Measurements from ENCODE around the gene ZDHHC14. TPM values are rescaled to one million over a fixed set of nuclear protein-coding genes. Genes with fewer than 3 reads are reported as not detected.

ZDHHC14 gene
- total RNA-seq, 2 experiments from 2014 or later = 1.7 to 2.5 TPM

DNA sequence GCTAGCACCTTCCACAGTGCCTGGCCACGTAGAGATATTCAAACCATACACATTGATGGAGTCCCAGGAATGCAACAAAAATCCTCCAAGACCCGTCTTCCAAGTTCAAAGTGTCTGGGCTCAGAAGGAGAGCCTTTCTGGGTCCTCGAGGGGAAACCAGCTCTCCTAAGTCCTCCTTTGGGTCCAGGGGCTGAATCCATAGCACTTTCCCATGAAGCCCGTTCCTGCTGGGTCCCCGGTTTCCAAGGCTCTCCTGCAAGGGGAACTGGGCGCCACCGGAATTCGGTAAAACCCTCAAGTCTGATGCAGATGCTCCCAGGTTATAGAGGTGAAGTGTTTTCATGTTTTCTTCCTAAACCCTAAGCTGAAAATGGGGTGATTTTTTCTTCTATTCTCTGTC is 340.8 kb downstream of the ZDHHC14 start:
- Mint-ChIP-seq H3K4me3 (no peak overlapping the region), H3K4me1 (ENCODE audit: low read depth) (no peaks in the 10 kb centered on the region), H3K36me3 (ENCODE audit: low read depth) (peaks cover 3% of the 10 kb centered on the region), H3K27me3 (peaks cover 2% of the 10 kb centered on the region), H3K27ac (no peak overlapping the region), H3K9me3 (peaks cover 20% of the 10 kb centered on the region)
- ATAC-seq = no peak
- ChIA-PET CTCF (no interaction called here), POLR2A (no interaction called here)
- DNase-seq = no peak
- TF ChIP-seq, protein P1, sequence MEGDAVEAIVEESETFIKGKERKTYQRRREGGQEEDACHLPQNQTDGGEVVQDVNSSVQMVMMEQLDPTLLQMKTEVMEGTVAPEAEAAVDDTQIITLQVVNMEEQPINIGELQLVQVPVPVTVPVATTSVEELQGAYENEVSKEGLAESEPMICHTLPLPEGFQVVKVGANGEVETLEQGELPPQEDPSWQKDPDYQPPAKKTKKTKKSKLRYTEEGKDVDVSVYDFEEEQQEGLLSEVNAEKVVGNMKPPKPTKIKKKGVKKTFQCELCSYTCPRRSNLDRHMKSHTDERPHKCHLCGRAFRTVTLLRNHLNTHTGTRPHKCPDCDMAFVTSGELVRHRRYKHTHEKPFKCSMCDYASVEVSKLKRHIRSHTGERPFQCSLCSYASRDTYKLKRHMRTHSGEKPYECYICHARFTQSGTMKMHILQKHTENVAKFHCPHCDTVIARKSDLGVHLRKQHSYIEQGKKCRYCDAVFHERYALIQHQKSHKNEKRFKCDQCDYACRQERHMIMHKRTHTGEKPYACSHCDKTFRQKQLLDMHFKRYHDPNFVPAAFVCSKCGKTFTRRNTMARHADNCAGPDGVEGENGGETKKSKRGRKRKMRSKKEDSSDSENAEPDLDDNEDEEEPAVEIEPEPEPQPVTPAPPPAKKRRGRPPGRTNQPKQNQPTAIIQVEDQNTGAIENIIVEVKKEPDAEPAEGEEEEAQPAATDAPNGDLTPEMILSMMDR (IDR thresholded peaks at IDR 0.05) = no peak
- intact Hi-C loops (cut with micrococcal nuclease) = no loop called here

GRCh38 chr6:157723376-157723775 is 342.4 kb downstream of the ZDHHC14 start:
- Mint-ChIP-seq H3K9me3 (peaks cover 20% of the 10 kb centered on the region), H3K36me3 (ENCODE audit: low read depth) (peaks cover 3% of the 10 kb centered on the region), H3K27ac (no peak overlapping the region), H3K4me1 (ENCODE audit: low read depth) (no peaks in the 10 kb centered on the region), H3K27me3 (peaks cover 2% of the 10 kb centered on the region), H3K4me3 (no peak overlapping the region)
- ChIA-PET POLR2A (interaction anchor here (0.9 kb wide), 1 partner anchor 13 kb away, joined by 3 read pairs; no protein-coding TSS in a partner anchor), CTCF (interaction anchor here (1.4 kb wide), 1 partner anchor 33 kb away, joined by 3 read pairs; no protein-coding TSS in a partner anchor)
- intact Hi-C loops (cut with micrococcal nuclease) = no loop called here
- DNase-seq = no peak
- ATAC-seq = no peak
- TF ChIP-seq, protein P1 (IDR thresholded peaks at IDR 0.05) = no peak

DNA sequence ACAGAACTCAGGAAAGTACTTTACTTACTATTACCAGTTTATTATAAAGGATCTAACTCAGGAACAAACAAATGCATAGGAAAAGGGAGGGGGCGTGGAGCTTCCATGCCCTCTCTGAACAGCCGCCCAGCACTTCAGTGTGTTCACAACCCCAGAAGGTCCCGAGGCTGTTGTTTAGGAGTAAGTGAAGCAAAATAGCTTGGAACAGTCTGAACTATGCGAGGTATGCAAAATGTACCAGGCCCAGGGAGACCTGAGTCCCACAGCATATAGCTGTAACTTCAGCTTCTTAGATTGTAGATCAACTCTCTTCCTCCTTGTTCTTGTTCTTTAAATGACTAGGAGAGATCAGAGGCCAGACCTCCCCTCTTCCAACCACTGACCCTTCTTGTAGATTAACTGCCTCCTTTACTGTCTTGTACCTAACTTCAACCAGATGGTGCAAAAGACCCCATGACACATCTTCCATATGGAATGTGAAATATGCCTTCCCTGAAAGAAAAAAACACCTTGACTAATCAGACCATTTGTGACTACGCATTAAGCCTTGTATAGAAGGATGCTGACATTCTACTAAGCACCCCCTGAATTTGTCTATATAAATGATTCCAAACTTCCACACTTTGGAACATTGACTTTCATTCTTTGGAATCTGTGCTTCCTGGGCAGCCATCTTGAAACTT is 343.3 kb downstream of the ZDHHC14 start:
- H3K4me3 Mint-ChIP-seq = no peak overlapping the region
- ChIA-PET POLR2A (no interaction called here), CTCF (interaction anchor here (1.4 kb wide), 1 partner anchor 33 kb away, joined by 3 read pairs; no protein-coding TSS in a partner anchor)

DNA sequence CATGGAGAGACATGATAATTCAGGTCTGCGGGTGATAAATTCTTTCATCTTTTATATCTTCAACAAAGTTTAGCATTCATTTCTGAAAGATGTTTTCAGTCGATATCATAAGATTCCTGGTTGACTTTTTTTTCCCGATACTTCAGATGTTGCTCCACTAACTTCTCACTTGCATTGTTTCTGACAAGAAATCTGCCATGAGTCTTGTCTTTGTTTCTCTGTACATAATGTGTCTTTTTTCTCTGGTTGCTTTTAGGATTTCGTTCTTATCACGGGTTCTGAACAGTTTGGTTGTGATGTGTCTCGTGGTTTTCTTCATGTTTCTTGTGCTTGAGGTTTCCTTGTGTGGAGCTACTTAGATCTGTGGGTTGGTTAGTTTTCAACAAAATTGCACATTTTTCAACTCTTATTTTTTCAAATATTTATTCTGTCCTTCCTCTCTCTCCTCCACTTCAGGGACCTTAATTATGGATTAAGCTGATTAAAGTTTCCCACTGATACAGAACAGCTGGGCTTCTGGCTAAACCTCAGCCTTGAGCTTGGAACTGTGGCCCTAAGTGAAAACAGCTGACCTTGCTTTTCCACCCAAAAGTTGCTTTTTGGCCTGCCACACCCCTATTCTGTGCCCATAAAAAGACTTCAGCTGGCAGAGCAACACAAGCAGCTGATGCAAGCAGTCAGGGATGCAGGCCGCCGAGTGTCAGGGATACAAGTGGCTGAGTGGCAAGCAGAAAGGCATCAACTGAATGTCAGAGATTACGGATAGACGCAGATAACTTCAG is 344.2 kb downstream of the ZDHHC14 start:
- intact Hi-C loops (cut with micrococcal nuclease) = no loop called here
- POLR2A ChIA-PET = no interaction called here
- DNase-seq (no peak), ATAC-seq (no peak)
- TF ChIP-seq, protein P1 (IDR thresholded peaks at IDR 0.05) = no peak
- Mint-ChIP-seq H3K4me3 (no peak overlapping the region), H3K27ac (no peak overlapping the region), H3K9me3 (peaks cover 20% of the 10 kb centered on the region), H3K27me3 (no peaks in the 10 kb centered on the region), H3K4me1 (ENCODE audit: low read depth) (no peaks in the 10 kb centered on the region), H3K36me3 (ENCODE audit: low read depth) (peaks cover 3% of the 10 kb centered on the region)
- CTCF ChIA-PET = no interaction called here

More for the DNA sequence above, 343.3 kb downstream of the ZDHHC14 start:
- no peaks in the 10 kb centered on the region for H3K4me1 Mint-ChIP-seq (ENCODE audit: low read depth)
- peaks cover 2% of the 10 kb centered on the region for H3K27me3 Mint-ChIP-seq
- intact Hi-C loops (cut with micrococcal nuclease) = no loop called here
- H3K9me3 Mint-ChIP-seq = peaks cover 20% of the 10 kb centered on the region
- ATAC-seq = no peak
- H3K36me3 Mint-ChIP-seq (ENCODE audit: low read depth) = peaks cover 3% of the 10 kb centered on the region
- TF ChIP-seq, protein P1 (IDR thresholded peaks at IDR 0.05) = no peak
- no peak overlapping the region for H3K27ac Mint-ChIP-seq
- no peak for DNase-seq

GRCh38 chr6:157725836-157726235 is 344.8 kb downstream of the ZDHHC14 start:
- POLR2A ChIA-PET = interaction anchor here (0.8 kb wide), 1 partner anchor 421 kb away, joined by 3 read pairs; no protein-coding TSS in a partner anchor
- CTCF ChIA-PET = no interaction called here
- H3K27me3 Mint-ChIP-seq = no peaks in the 10 kb centered on the region
- no peak overlapping the region for H3K27ac Mint-ChIP-seq
- DNase-seq = no peak
- no peak for ATAC-seq
- peaks cover 3% of the 10 kb centered on the region for H3K36me3 Mint-ChIP-seq (ENCODE audit: low read depth)
- H3K9me3 Mint-ChIP-seq = peaks cover 20% of the 10 kb centered on the region
- TF ChIP-seq, protein P1 (IDR thresholded peaks at IDR 0.05) = no peak
- no peaks in the 10 kb centered on the region for H3K4me1 Mint-ChIP-seq (ENCODE audit: low read depth)
- intact Hi-C loops (cut with micrococcal nuclease) = no loop called here
- no peak overlapping the region for H3K4me3 Mint-ChIP-seq

Data from activated CD8-positive, alpha-beta T cell treated with anti-CD3 and anti-CD28 coated beads for 36 hours (primary cell).